ENCODE results near the gene ACSS1. TPM values are rescaled to one million over a fixed set of nuclear protein-coding genes. Genes with fewer than 3 reads are reported as not detected.

ACSS1 gene
- total and polyA plus RNA-seq, 12 donors, result 7.2 to 97.3 (median 16.9) TPM

- no peak for TF ChIP-seq POLR2A (IDR thresholded peaks at IDR 0.05)
- TF ChIP-seq CTCF (IDR thresholded peaks at IDR 0.05), result no peak
- no peaks in the 10 kb centered on the region for H3K9me3 ChIP-seq (replicated peaks in 1 of 3)
- 70 to 85% (median 77%) methylated on average over 2 to 3 of the region's 3 CpGs for WGBS, 4 donors
- H3K4me3 ChIP-seq, result no peak overlapping the region
- peak in 6 of 7 donors; percentile 43 to 67 (median 52) for DNase-seq
- intact Hi-C loops (cut with DNase I), result no loop called here
- no peaks in the 10 kb centered on the region for H3K27me3 ChIP-seq
- H3K36me3 ChIP-seq (replicated peaks in 1 of 2), result peaks cover 0 to 27% of the 10 kb centered on the region in 2 donors
- H3K27ac ChIP-seq, result peak overlapping the region in 2 of 5 donors; percentile 31 to 59
- peaks cover 6 to 18% of the 10 kb centered on the region in 2 donors for H3K4me1 ChIP-seq (replicated peaks in 1 of 2)
Measured at GRCh38 chr20:24981790-24982189, 76.1 kb downstream of the ACSS1 start.

- Histone ChIP-seq H3K9me3 (replicated peaks in 1 of 3) (no peaks in the 10 kb centered on the region), H3K4me3 (no peak overlapping the region), H3K4me1 (replicated peaks in 1 of 2) (peaks cover 6 to 18% of the 10 kb centered on the region in 2 donors), H3K27ac (peak overlapping the region in 1 of 5 donors; percentile 31), H3K36me3 (replicated peaks in 1 of 2) (peaks cover 0 to 27% of the 10 kb centered on the region in 2 donors), H3K27me3 (no peaks in the 10 kb centered on the region)
- intact Hi-C loops (cut with DNase I), result no loop called here
- WGBS, 4 donors, result 69 to 86% (median 77%) methylated on average over 3 to 4 of the region's 4 CpGs
- TF ChIP-seq POLR2A (IDR thresholded peaks at IDR 0.05) (no peak), CTCF (IDR thresholded peaks at IDR 0.05) (no peak)
- peak in 1 of 7 donors; percentile 7 for DNase-seq
Measured at GRCh38 chr20:24981282-24981681, 76.7 kb downstream of the ACSS1 start.

GRCh38 chr20:24980291-24981053, 77.5 kb downstream of the ACSS1 start:
- Histone ChIP-seq H3K9me3 (replicated peaks in 1 of 3) (no peaks in the 10 kb centered on the region), H3K27me3 (no peaks in the 10 kb centered on the region), H3K4me3 (no peak overlapping the region), H3K36me3 (replicated peaks in 1 of 2) (peaks cover 0 to 27% of the 10 kb centered on the region in 2 donors), H3K4me1 (replicated peaks in 1 of 2) (peaks cover 6 to 15% of the 10 kb centered on the region in 2 donors), H3K27ac (no peak overlapping the region)
- intact Hi-C loops (cut with DNase I), result no loop called here
- DNase-seq, result peak in 1 of 7 donors; percentile 19
- 87 to 96% (median 95%) methylated on average over 14 to 34 of the region's 34 CpGs for WGBS, 4 donors
- TF ChIP-seq POLR2A (IDR thresholded peaks at IDR 0.05), result no peak

- no peaks in the 10 kb centered on the region for H3K9me3 ChIP-seq (replicated peaks in 1 of 3)
- no peak overlapping the region for H3K27ac ChIP-seq
- H3K4me1 ChIP-seq (replicated peaks in 1 of 2), result peaks cover 6 to 12% of the 10 kb centered on the region in 2 donors
- peak in 1 of 7 donors; percentile 14 for DNase-seq
- intact Hi-C loops (cut with DNase I), result loop anchor here in 1 of 2 donors (10.0 kb wide), 1 partner anchor 64 kb away; no protein-coding TSS in a partner anchor
- no peak overlapping the region for H3K4me3 ChIP-seq
- WGBS, 4 donors, result 95 to 98% (median 98%) methylated on average over 9 to 15 of the region's 15 CpGs
- H3K36me3 ChIP-seq (replicated peaks in 1 of 2), result peaks cover 0 to 27% of the 10 kb centered on the region in 2 donors
- TF ChIP-seq POLR2A (IDR thresholded peaks at IDR 0.05) (no peak), CTCF (IDR thresholded peaks at IDR 0.05) (no peak)
- H3K27me3 ChIP-seq, result no peaks in the 10 kb centered on the region
Measured at GRCh38 chr20:24979036-24979960, 78.6 kb downstream of the ACSS1 start.
